ENCODE data around the gene DNAJC6.

- no peak for TF ChIP-seq EZH2phosphoT487 (IDR thresholded peaks at IDR 0.05; ENCODE audit: insufficient read depth, low read depth)
- TF ChIP-seq EZH2 (IDR thresholded peaks at IDR 0.05; ENCODE audit: insufficient read depth, poor library complexity, severe bottlenecking): no peak
Measured at GRCh38 chr1:65267271-65267670, 42.1 kb upstream of the DNAJC6 start.
